Measurements from ENCODE around the gene ENOPH1.
"Not testable (repeated sequence)": the region's sequence is repeated elsewhere in the genome, so short reads cannot be mapped to it uniquely, and the experiment has no call there.

ENOPH1 gene

DNA sequence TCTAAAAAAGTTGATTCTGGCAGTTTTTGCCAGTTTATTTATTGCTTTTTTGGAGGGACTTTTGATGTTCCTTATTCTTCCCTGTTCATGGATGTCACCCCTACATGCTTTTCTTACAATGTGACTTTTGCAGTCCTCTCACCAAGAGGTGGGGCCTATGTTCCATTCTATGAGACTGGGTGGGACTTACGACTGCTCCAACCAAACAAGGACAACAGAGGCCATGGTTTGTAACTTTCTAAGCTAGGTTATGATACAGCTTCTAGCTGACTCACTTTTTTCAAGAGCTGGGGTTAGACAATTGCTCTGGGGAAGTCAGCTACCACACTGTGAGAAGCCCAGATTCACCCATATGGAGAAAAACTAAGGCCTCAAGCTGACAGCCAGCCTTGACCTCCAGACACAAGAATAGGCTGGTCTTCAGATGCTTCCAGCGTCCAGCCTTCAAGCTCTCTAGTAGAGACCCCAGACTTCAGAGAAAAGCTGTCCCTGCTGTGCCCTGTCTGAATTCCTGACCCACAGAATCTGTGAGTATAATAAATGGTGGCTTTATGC is 39.5 kb downstream of the ENOPH1 start:
- DNase-seq (ENCODE audit: low spot score) = no peak

DNA sequence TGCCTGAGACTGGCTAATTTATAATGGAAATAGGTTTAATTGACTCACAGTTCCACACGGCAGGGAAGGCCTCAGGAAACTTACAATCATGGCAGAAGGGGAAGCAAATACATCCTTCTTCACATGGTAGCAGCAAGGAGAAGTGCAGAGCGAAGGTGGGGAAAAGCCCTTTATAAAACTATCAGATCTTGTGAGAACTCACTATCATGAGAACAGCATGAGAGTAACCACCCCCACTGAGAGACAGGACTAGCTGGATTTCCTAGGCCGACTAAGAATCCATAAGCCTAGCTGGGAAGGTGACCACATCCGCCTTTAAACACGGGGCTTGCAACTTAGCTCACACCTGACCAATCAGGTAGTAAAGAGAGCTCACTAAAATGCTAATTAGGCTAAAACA is 42.7 kb downstream of the ENOPH1 start:
- DNase-seq (ENCODE audit: low spot score) = not testable (repeated sequence)

DNA sequence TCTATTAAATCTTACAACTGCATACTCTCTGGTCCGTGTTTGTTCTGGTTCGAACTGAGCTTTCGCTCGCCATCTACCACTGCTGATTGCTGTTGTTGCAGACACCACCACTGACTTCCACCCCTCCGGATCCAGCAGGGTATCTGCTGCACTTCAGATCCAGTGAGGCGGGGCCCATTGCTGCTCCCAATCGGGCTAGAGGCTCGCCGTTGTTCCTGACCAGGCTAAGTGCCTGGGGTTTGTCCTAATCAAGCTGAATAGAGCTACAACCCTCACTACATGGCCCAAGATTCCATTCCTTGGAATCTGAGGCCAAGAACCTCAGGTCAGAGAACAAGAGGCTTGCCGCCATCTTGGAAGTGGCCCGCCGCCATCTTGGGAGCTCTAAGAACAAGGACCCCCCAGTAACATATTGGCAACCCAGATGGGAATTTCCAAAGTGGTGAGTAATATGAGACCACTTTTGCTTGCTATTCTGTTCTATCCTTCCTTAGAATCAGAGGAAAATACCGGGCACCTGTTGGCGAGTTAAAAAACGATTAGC is 43.3 kb downstream of the ENOPH1 start:
- no peak for DNase-seq (ENCODE audit: low spot score)

DNA sequence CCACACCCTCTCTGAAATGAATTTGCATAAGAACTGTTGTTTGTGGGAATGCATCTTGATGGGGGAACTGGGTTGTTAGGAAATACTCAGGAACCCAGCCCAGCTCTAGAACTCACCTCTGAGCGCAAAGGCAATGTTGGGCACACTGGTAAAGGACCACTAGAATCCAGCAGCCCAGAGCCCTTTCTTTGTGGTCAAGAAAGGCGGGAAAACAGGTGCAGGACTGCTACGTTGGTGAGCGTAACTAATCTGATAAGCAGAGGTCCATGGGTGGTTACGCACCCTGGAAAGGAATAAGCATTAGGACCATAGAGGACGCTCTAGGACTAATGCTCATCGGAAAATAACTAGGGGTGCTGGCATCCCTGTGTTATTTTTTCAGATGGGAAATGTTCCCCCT is 45.5 kb downstream of the ENOPH1 start:
- DNase-seq (ENCODE audit: low spot score) = not testable (repeated sequence)

- not testable (repeated sequence) for DNase-seq (ENCODE audit: low spot score)
Observed at GRCh38 chr4:82477469-82477868, 47.1 kb downstream of the ENOPH1 start.

DNA sequence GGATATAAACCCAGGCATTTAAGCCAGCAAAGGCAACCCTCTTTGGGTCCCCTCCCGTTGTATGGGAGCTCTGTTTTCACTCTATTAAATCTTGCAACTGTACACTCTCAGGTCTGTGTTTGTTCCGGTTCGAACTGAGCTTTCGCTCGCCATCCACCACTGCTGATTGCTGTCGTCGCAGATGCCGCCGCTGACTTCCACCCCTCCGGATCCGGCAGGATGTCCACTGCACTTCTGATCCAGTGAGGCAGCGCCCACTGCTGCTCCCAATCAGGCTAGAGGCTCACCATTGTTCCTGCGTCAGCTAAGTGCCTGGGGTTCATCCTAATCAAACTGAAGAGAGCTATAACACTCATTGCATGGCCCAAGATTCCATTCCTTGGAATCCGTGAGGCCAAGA is 49.2 kb downstream of the ENOPH1 start:
- no peak for DNase-seq (ENCODE audit: low spot score)

DNA sequence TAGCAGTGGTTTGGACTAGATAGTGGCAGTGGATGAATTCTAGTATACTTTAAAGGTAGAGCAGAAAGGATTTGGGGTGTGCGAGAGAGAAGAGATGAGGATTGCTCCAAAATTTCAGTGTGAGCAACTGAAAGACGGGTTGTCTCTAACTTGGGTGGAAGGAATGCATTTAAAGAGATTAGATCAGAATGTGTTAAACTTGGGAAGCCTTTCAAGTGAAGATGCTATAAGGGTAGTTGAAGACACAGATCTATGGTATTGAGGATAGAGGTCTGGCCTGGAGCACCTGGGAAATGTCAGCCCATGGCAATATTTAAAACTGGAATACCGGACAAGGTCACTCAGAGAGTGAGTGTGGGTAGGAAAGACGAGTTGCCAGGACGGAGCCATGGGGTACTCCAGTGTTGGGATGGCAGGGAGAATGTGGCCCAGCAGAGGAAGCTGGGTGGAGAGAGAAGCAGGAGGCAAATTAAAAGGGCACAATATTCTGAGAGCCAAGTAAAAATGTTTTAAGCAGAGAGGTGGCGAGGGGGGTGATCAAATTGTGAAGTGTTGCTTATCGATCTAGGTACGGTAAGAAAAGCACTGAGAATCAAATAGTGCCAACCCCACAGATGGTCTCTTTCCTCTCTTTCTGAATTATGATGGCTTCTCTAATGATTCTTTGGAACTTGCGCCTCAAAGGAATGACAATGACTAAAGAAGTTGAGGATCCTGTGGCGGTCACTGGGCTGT is 50.5 kb downstream of the ENOPH1 start:
- DNase-seq (ENCODE audit: low spot score) = no peak

- DNase-seq (ENCODE audit: low spot score) = no peak
Observed at GRCh38 chr4:82481506-82481840, 51.1 kb downstream of the ENOPH1 start.

DNA sequence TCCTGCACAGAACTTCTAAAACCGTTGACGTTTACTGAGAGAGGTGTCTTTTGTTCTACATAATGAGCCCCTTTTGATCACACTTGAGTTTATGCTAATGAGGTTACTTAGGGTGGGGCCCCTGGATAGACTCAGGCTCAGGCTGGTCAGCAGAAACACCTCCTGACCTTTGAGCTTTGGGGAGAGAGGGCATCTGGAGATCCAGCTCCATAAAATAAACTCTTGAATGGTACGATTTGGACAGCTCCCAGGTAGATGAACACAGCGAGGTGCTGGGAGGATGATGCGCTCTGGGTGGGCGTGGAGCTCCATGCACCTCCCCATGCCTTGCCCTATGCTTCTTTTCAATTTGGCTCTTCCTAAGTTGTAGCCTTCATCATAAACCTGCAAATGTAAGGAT is 52.0 kb downstream of the ENOPH1 start:
- no peak for DNase-seq (ENCODE audit: low spot score)

- no peak for DNase-seq (ENCODE audit: low spot score)
Observed at GRCh38 chr4:82484996-82485783, 54.8 kb downstream of the ENOPH1 start.

- no peak for DNase-seq (ENCODE audit: low spot score)
Observed at GRCh38 chr4:82489076-82489475, 58.7 kb downstream of the ENOPH1 start.

GRCh38 chr4:82489987-82490386 is 59.6 kb downstream of the ENOPH1 start:
- no peak for DNase-seq (ENCODE audit: low spot score)

DNA sequence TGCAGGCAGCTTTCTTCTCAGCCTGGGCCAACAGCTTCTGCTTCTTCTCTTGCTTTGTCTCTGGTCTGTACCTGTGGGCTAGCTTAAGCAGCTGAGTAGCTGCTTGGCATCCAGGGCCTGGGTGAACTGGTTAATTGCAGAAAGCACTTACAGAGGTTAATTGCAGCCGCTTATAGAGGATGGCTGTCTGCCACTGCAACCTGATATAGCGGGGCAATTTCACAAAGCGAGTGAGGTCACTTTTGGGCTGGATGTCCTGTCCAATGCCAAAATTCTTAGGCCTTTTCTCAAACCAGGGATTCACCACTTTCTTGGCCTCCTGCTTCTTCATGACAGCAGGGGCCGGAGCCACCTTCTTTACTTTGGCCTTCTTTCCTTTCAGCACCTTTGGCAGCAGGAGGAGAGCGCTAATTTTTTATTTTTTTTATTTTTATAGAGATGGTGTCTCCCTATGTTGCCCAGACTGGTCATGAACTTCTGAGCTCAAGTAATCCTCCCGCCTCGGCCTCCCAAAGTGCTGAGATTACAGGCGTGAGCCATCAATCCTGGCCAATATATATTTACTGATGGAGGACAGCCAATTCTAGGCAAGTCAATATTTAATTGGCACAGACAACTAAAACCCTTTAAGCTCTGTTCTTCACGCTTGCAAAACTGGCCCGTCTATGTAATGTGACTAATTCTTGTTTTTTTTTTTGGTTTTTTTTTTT is 61.0 kb downstream of the ENOPH1 start:
- no peak for DNase-seq (ENCODE audit: low spot score)

GRCh38 chr4:82493721-82494425 is 63.5 kb downstream of the ENOPH1 start:
- no peak for DNase-seq (ENCODE audit: low spot score)

GRCh38 chr4:82495666-82496065 is 65.3 kb downstream of the ENOPH1 start:
- DNase-seq (ENCODE audit: low spot score) = no peak

GRCh38 chr4:82496349-82496748 is 66.0 kb downstream of the ENOPH1 start:
- no peak for DNase-seq (ENCODE audit: low spot score)

- no peak for DNase-seq (ENCODE audit: low spot score)
Observed at GRCh38 chr4:82499738-82500434, 69.5 kb downstream of the ENOPH1 start.

DNA sequence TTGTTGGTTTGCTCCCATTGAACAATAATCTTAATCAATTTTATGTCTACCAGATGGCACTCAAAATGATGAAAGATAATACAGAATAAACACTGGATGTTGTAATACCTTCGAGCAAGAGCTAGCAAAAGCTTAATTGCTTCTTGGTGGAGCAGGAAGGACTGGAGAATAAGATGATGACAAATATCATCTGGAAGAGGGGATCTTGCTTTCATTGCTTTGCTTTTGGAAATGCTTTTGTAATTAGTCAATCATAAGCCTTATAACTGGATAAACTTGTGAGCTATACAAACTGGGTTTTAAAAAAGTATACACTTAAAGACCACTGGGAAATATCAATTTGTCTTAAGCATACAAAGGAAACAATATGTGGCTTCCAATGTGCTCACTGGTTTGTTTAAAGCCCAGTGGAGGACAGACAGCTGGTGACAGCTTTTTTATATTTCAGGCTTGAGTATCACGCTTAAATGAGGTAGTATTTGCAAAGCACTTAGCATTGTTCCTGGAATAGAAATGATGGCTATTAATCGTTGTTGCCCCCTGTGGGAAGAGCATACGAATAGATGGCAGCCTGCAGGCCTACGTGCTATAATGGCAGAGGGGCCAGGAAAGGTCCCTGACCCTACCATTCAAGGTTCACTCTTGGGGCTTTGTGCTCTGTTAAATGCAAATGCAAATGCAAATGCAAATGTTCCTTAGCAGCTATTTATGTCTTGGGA is 70.2 kb downstream of the ENOPH1 start:
- no peak for DNase-seq (ENCODE audit: low spot score)

- DNase-seq (ENCODE audit: low spot score) = no peak
Observed at GRCh38 chr4:82501154-82501442, 70.7 kb downstream of the ENOPH1 start.

GRCh38 chr4:82508011-82508410 is 77.6 kb downstream of the ENOPH1 start:
- no peak for DNase-seq (ENCODE audit: low spot score)
